CD14-positive monocyte (primary cell): Measurements from ENCODE around the gene CDA. TPM values are rescaled to one million over a fixed set of nuclear protein-coding genes. Genes with fewer than 3 reads are reported as not detected.

ENCODE experiments used
- DNase-seq, 3 donors: peaks; one replicate each; pipeline ENCODE4 v3.0.0-alpha.2; 2011 to 2022
- H2AFZ ChIP-seq: 2 replicates; pipeline ENCODE4 v1.6.0; 2012; ENCODE audit warnings: mild to moderate bottlenecking, low read depth, low read length, inconsistent platforms; ENCODE audit not compliant: insufficient read depth, poor library complexity, severe bottlenecking
- H3K27ac ChIP-seq, 2 donors: 1 replicate in 1 of 2; 2 replicates in 1 of 2; pipeline ENCODE4 v1.5.1; 2012 to 2013; ENCODE audit warnings: low read length in 2 of 2, control low read depth in 1 of 2, inconsistent platforms in 1 of 2, low read depth in 1 of 2, mild to moderate bottlenecking in 1 of 2
- H3K27me3 ChIP-seq, 2 donors: one replicate each; pipeline versions ENCODE4 v1.6.0 to v1.6.1; 2011 to 2013; ENCODE audit warnings: low read length in 2 of 2; ENCODE audit not compliant: control insufficient read depth in 2 of 2, insufficient read depth in 2 of 2
- H3K36me3 ChIP-seq, 2 donors: replicated peaks in 1 of 2; 1 replicate in 1 of 2; 2 replicates in 1 of 2; pipeline versions ENCODE4 v1.5.1 to v1.6.1; 2012 to 2013; ENCODE audit warnings: low read length in 2 of 2, control low read depth in 1 of 2, inconsistent platforms in 1 of 2, mild to moderate bottlenecking in 1 of 2; ENCODE audit not compliant: insufficient read depth in 2 of 2, control insufficient read depth in 1 of 2
- H3K4me1 ChIP-seq, 2 donors: 1 replicate in 1 of 2; 2 replicates in 1 of 2; pipeline versions ENCODE4 v1.5.1 to v1.6.1; 2012 to 2013; ENCODE audit warnings: low read length in 2 of 2, control low read depth in 1 of 2, inconsistent platforms in 1 of 2, mild to moderate bottlenecking in 1 of 2, moderate library complexity in 1 of 2; ENCODE audit not compliant: insufficient read depth in 2 of 2, control insufficient read depth in 1 of 2
- H3K4me2 ChIP-seq: replicated peaks from 2 replicates; pipeline ENCODE3; 2012; ENCODE audit warnings: low read length, moderate library complexity, mild to moderate bottlenecking; ENCODE audit not compliant: poor library complexity, severe bottlenecking; ENCODE audit errors: extremely low read depth
- H3K4me3 ChIP-seq, 3 experiments: fragments of 200-600 bp in 1 of 3; sonication (generic) in 1 of 3; replicated peaks in 1 of 3; 1 replicate in 2 of 3; 2 replicates in 1 of 3; pipeline ENCODE4 v1.5.1; 2011 to 2013; ENCODE audit warnings: low read length in 3 of 3, mild to moderate bottlenecking in 3 of 3, control low read depth in 2 of 3, low read depth in 2 of 3, inconsistent platforms in 1 of 3, moderate library complexity in 1 of 3
- H3K79me2 ChIP-seq: 2 replicates; pipeline ENCODE4 v1.6.0; 2012; ENCODE audit warnings: mild to moderate bottlenecking, control low read depth, inconsistent platforms, low read length, moderate library complexity; ENCODE audit not compliant: insufficient read depth
- H3K9ac ChIP-seq: 2 replicates; pipeline ENCODE4 v1.6.0; 2017; ENCODE audit warnings: low read length, mild to moderate bottlenecking; ENCODE audit not compliant: insufficient read depth, poor library complexity, severe bottlenecking
- H3K9me3 ChIP-seq, 2 donors: replicated peaks in 1 of 2; 1 replicate in 1 of 2; 2 replicates in 1 of 2; pipeline versions ENCODE4 v1.5.1 to v1.6.1; 2012 to 2013; ENCODE audit warnings: low read length in 2 of 2, control low read depth in 1 of 2; ENCODE audit not compliant: control insufficient read depth in 1 of 2, insufficient read depth in 1 of 2
- H4K20me1 ChIP-seq: 2 replicates; pipeline ENCODE4 v1.6.0; 2012; ENCODE audit warnings: mild to moderate bottlenecking, low read length, control low read depth, moderate library complexity; ENCODE audit not compliant: insufficient read depth
- H3K27ac Mint-ChIP-seq, 7 donors: one replicate each; pipeline ENCODE4 v1.8.0; 2020; ENCODE audit warnings: mild to moderate bottlenecking in 7 of 7, mixed read lengths in 7 of 7, moderate library complexity in 6 of 7, inconsistent platforms in 2 of 7
- H3K27me3 Mint-ChIP-seq, 3 donors: one replicate each; pipeline ENCODE4 v1.8.0; 2021 to 2022; ENCODE audit warnings: low read depth in 3 of 3, mild to moderate bottlenecking in 3 of 3, mixed read lengths in 3 of 3, moderate library complexity in 3 of 3, inconsistent platforms in 1 of 3
- H3K36me3 Mint-ChIP-seq, 2 donors: one replicate each; pipeline ENCODE4 v1.8.0; 2020; ENCODE audit warnings: mixed read lengths in 2 of 2, inconsistent platforms in 1 of 2, mild to moderate bottlenecking in 1 of 2
- H3K4me1 Mint-ChIP-seq: one replicate; pipeline ENCODE4 v1.8.0; 2020; ENCODE audit warnings: mild to moderate bottlenecking, mixed read lengths
- H3K4me3 Mint-ChIP-seq, 2 donors: one replicate each; pipeline ENCODE4 v1.8.0; 2020; ENCODE audit warnings: mild to moderate bottlenecking in 2 of 2, mixed read lengths in 2 of 2, moderate library complexity in 1 of 2
- H3K9me3 Mint-ChIP-seq, 7 donors: one replicate each; pipeline ENCODE4 v1.8.0; 2020 to 2022; ENCODE audit warnings: mixed read lengths in 7 of 7, mild to moderate bottlenecking in 6 of 7, moderate library complexity in 6 of 7, inconsistent platforms in 2 of 7
- CTCF ChIP-seq: fragments of 200-600 bp; IDR thresholded peaks from one replicate; pipeline ENCODE4 v1.8.0; 2022; ENCODE audit warnings: antibody characterized with exemption, mild to moderate bottlenecking
- WGBS: methylation state at CpG from one replicate; pipeline ENCODE4 v1.1.5; 2013; ENCODE audit warnings: missing lambda C conversion rate; ENCODE audit not compliant: insufficient coverage; 5-methylcytosine and 5-hydroxymethylcytosine counted together
- intact Hi-C, 2 donors: fragments of 100-400 bp; cut with micrococcal nuclease; formaldehyde crosslinking; loops; one replicate each; pipeline versions ENCODE4 v1.15.0 to v1.15.1; 2023
- polyA plus RNA-seq, 3 donors: library from polyadenylated mRNA; depleted of rRNA in 1 of 3; unstranded in 2 of 3; stranded (reverse) in 1 of 3; fragments of 300-500 nt in 2 of 3; fragments of >200 nt in 1 of 3; fragmentation: Illumina TruSeq in 2 of 3; gene quantifications; 1 replicate in 2 of 3; 2 replicates in 1 of 3; pipeline ENCODE4 v1.2.3, GENCODE V29; 2012 to 2021

CDA gene
- polyA plus RNA-seq, 3 donors, result 113 to 348 (median 217) TPM

- Mint-ChIP-seq H3K27ac (no peak overlapping the region), H3K4me1 (peaks cover 2% of the 10 kb centered on the region), H3K4me3 (no peak overlapping the region), H3K9me3 (peaks cover 0 to 7% (median 3%) of the 10 kb centered on the region in 7 donors), H3K36me3 (peaks cover 0 to 2% of the 10 kb centered on the region in 2 donors), H3K27me3 (peaks cover 20 to 38% (median 29%) of the 10 kb centered on the region in 3 donors)
- H3K79me2 ChIP-seq, result no peaks in the 10 kb centered on the region
- H2AFZ ChIP-seq, result no peak overlapping the region
- TF ChIP-seq CTCF, result no peak
- H3K36me3 ChIP-seq, result no peaks in the 10 kb centered on the region
- no peak overlapping the region for H3K4me3 ChIP-seq
- no peak overlapping the region for H3K27ac ChIP-seq
- no peaks in the 10 kb centered on the region for H4K20me1 ChIP-seq
- intact Hi-C loops, result no loop called here
- no peak overlapping the region for H3K4me2 ChIP-seq
- DNase-seq, result no peak
- H3K9me3 ChIP-seq, result peaks cover 0 to 7% of the 10 kb centered on the region in 2 donors
- WGBS, result 40% methylated on average over 1 of the region's 5 CpGs
- no peaks in the 10 kb centered on the region for H3K4me1 ChIP-seq
- H3K27me3 ChIP-seq, result peaks cover 23 to 28% of the 10 kb centered on the region in 2 donors
- H3K9ac ChIP-seq, result no peak overlapping the region
These were observed 30.7 kb upstream of the CDA start for GRCh38 chr1:20558191-20558590.

GRCh38 chr1:20560966-20561365 is 27.9 kb upstream of the CDA start:
- Histone ChIP-seq H2AFZ (no peak overlapping the region), H3K79me2 (no peaks in the 10 kb centered on the region), H4K20me1 (no peaks in the 10 kb centered on the region), H3K27me3 (peaks cover 3 to 7% of the 10 kb centered on the region in 2 donors), H3K4me3 (no peak overlapping the region), H3K9ac (no peak overlapping the region), H3K4me2 (no peak overlapping the region), H3K36me3 (no peaks in the 10 kb centered on the region), H3K9me3 (no peaks in the 10 kb centered on the region), H3K4me1 (no peaks in the 10 kb centered on the region), H3K27ac (no peak overlapping the region)
- TF ChIP-seq CTCF, result no peak
- Mint-ChIP-seq H3K27ac (no peak overlapping the region), H3K9me3 (peaks cover 0 to 5% (median 0%) of the 10 kb centered on the region in 7 donors), H3K36me3 (no peaks in the 10 kb centered on the region), H3K4me1 (no peaks in the 10 kb centered on the region), H3K27me3 (peaks cover 22 to 40% (median 26%) of the 10 kb centered on the region in 3 donors), H3K4me3 (no peak overlapping the region)
- intact Hi-C loops, result no loop called here
- WGBS, result 83% methylated on average over 1 of the region's 1 CpG
- DNase-seq, result no peak
